K562 (cell line): ENCODE results near the gene GRB2. TPM values are rescaled to one million over a fixed set of nuclear protein-coding genes. Genes with fewer than 3 reads are reported as not detected.

Experiments
- ARID1B ChIP-seq: fragments of 450-650 bp; IDR thresholded peaks from 2 replicates; pipeline ENCODE4 v1.6.1; 2016; ENCODE audit warnings: antibody characterized with exemption, mild to moderate bottlenecking, inconsistent platforms
- CREB1 ChIP-seq, 2 experiments: sonication (generic) in 1 of 2; formaldehyde crosslinking in 1 of 2; IDR thresholded peaks; 2 replicates each; pipeline versions ENCODE4 v1.6.1 to v1.8.0; 2012 to 2022; ENCODE audit warnings: inconsistent platforms in 1 of 2, mild to moderate bottlenecking in 1 of 2, missing genetic modification reagents in 1 of 2, moderate library complexity in 1 of 2
- EGR1 ChIP-seq: fragments of 450-650 bp; conservative IDR thresholded peaks from 2 replicates; pipeline ENCODE4 v1.6.1; 2017; ENCODE audit warnings: mild to moderate bottlenecking
- ERF ChIP-seq: fragments of 450-650 bp; formaldehyde crosslinking; IDR thresholded peaks from 2 replicates; pipeline ENCODE4 v1.4.0; 2020; ENCODE audit warnings: mild to moderate bottlenecking, mixed read lengths
- ETS1 ChIP-seq: conservative IDR thresholded peaks from 2 replicates; pipeline ENCODE4 v1.6.1; 2011; ENCODE audit warnings: low read depth, mild to moderate bottlenecking, low read length; ENCODE audit not compliant: control insufficient read depth
- GMEB1 ChIP-seq: fragments of 250-450 bp; sonication (Bioruptor Pico); IDR thresholded peaks from 2 replicates; pipeline ENCODE4 v1.4.0; 2020; ENCODE audit warnings: mild to moderate bottlenecking
- MAFF ChIP-seq: IDR thresholded peaks from 2 replicates; pipeline ENCODE4 v1.6.1; 2012; ENCODE audit warnings: low read length, improper control_type of control experiment
- MITF ChIP-seq: IDR thresholded peaks from 2 replicates; pipeline ENCODE4 v1.6.1; 2014; ENCODE audit warnings: antibody characterized with exemption
- PATZ1 ChIP-seq: fragments of 250-450 bp; sonication (Bioruptor Pico); IDR thresholded peaks from 2 replicates; pipeline ENCODE4 v1.5.0; 2020; ENCODE audit warnings: mild to moderate bottlenecking, borderline replicate concordance
- PCBP1 ChIP-seq: fragments of 200-400 bp; formaldehyde crosslinking; IDR thresholded peaks from 2 replicates; pipeline ENCODE4 v1.6.1; 2018; ENCODE audit warnings: mild to moderate bottlenecking, low read depth, low read length; ENCODE audit not compliant: poor library complexity, severe bottlenecking
- RB1 ChIP-seq: fragments of 450-650 bp; IDR thresholded peaks from 2 replicates; pipeline ENCODE4 v1.6.1; 2017; ENCODE audit warnings: low read depth, mild to moderate bottlenecking
- RCOR1 ChIP-seq, 2 experiments: IDR thresholded peaks; 2 replicates each; pipeline ENCODE4 v1.6.1; 2012; ENCODE audit warnings: low read depth in 2 of 2, low read length in 2 of 2, borderline replicate concordance in 1 of 2, improper control_type of control experiment in 1 of 2
- SMAD1 ChIP-seq: fragments of 150-350 bp; IDR thresholded peaks from 2 replicates; pipeline ENCODE4 v1.6.1; 2014; ENCODE audit warnings: low read length, low read depth; ENCODE audit not compliant: partially characterized antibody
- TAF9B ChIP-seq: fragments of 450-650 bp; IDR thresholded peaks from 2 replicates; pipeline ENCODE4 v1.6.1; 2018; ENCODE audit warnings: mild to moderate bottlenecking; ENCODE audit not compliant: partially characterized antibody
- TFAM ChIP-seq: fragments of 250-450 bp; sonication (Bioruptor Pico); conservative IDR thresholded peaks from 2 replicates; pipeline ENCODE4 v1.5.0; 2021; ENCODE audit warnings: mild to moderate bottlenecking, moderate library complexity
- THAP7 ChIP-seq: fragments of 250-450 bp; sonication (Bioruptor Pico); IDR thresholded peaks from 2 replicates; pipeline ENCODE4 v1.5.0; 2021
- ZFP91 ChIP-seq: sonication (generic); formaldehyde crosslinking; IDR thresholded peaks from 2 replicates; pipeline ENCODE4 v1.8.0; 2022; ENCODE audit warnings: mild to moderate bottlenecking, missing genetic modification reagents
- polyA plus RNA-seq, 8 experiments: library from polyadenylated mRNA; depleted of rRNA in 4 of 8; stranded (reverse) in 5 of 8; unstranded in 3 of 8; fragments of >200 nt; fragmentation: Nextera tagmentation in 2 of 8; fragmentation: Illumina TruSeq in 1 of 8; extraction: Ambion mirVana in 2 of 8; extraction: Trizol in 1 of 8; gene quantifications; 2 replicates each; pipeline versions ENCODE4 v1.2.1 to v1.2.3, GENCODE V29; 2011 to 2014; ENCODE audit warnings: inconsistent platforms in 1 of 8, missing spikeins in 1 of 8
- total RNA-seq, 7 experiments: library from RNA; depleted of rRNA in 6 of 7; stranded (reverse); fragments of >200 nt in 6 of 7; fragmentation: Illumina TruSeq in 2 of 7; extraction: Trizol in 2 of 7; gene quantifications; 2 replicates each; pipeline versions ENCODE4 v1.2.1 to v1.2.3, GENCODE V29; 2011 to 2021; ENCODE audit warnings: low replicate concordance in 1 of 7

Gene GRB2
- total and polyA plus RNA-seq, 9 of the 15 experiments (the other 6 are each of a cell fraction or from before 2014, with no cell fraction given) = 57.2 to 136 (median 84.8) TPM

GRCh38 chr17:75405365-75406221, at the start of gene GRB2 (continued):
- 0 out of 2 replicates have a peak, but pooled peaks have one; percentile 42 for TF ChIP-seq ETS1
- TF ChIP-seq MAFF = no peak
- TF ChIP-seq EGR1 = peak; percentile 87
- peak; percentile 49 for TF ChIP-seq PCBP1
- TF ChIP-seq MITF = no peak
- TF ChIP-seq CREB1 (IDR thresholded peaks at IDR 0.05) = peak; percentile 43
- TF ChIP-seq CREB1 (CRISPR knock-in tag; IDR thresholded peaks at IDR 0.05) = no peak
- TF ChIP-seq RCOR1 (IDR thresholded peaks at IDR 0.05; ENCODE audit: borderline replicate concordance in 1 of 2, low read depth in 2 of 2, low read length in 2 of 2) = peak in 1 of 2 experiments; percentile 4; a peak in 1 of 4 replicates
- peak; percentile 57; the same call in 1 of the 2 replicates for TF ChIP-seq RB1
- TF ChIP-seq ERF (CRISPR knock-in tag) = peak; percentile 78; the same call in 1 of the 2 replicates
- no peak for TF ChIP-seq TFAM
- no peak for TF ChIP-seq GMEB1 (CRISPR knock-in tag)
- no peak for TF ChIP-seq THAP7 (CRISPR knock-in tag)
- no peak for TF ChIP-seq PATZ1 (CRISPR knock-in tag)
- no peak for TF ChIP-seq TAF9B
- no peak for TF ChIP-seq ARID1B
- 0 out of 2 replicates have a peak, but pooled peaks have one; percentile 56 for TF ChIP-seq ZFP91 (CRISPR knock-in tag)
- TF ChIP-seq SMAD1 = no peak
